ENCODE measurements around the gene NDUFB6. TPM values are rescaled to one million over a fixed set of nuclear protein-coding genes. Genes with fewer than 3 reads are reported as not detected.

NDUFB6 gene
- polyA plus RNA-seq, 1 donor from 2014 or later: 148 TPM

GRCh38 chr9:32566770-32567169 lies 6.2 kb downstream of the NDUFB6 start:
- H3K79me2 ChIP-seq (replicated peaks; ENCODE audit: insufficient read depth, low read length): peaks cover 21% of the 10 kb centered on the region

DNA sequence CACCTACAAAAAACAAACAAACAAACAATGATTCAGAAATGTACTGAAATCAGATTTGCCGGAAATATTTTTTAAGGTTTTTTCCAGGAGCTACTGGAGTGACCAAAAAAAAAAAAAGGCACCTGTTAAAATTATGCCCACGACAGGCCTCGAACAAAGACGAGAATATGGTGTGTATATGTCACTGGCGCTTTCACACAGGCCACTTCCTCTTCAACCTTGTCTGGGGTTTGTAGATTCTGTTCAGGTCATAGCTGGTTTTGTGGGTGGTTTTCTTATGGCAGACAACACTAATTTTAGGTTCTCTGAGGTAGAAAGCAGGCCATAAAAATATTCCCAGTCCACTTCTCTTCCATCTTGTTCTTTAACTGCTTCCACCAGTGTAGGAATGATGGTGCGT lies 7.0 kb downstream of the NDUFB6 start:
- peaks cover 13% of the 10 kb centered on the region for H3K79me2 ChIP-seq (replicated peaks; ENCODE audit: insufficient read depth, low read length)
- no peaks in the 10 kb centered on the region for H3F3A ChIP-seq (ENCODE audit: insufficient read depth, low read length, poor library complexity, severe bottlenecking)
- H3K9me3 ChIP-seq (ENCODE audit: low read length): no peaks in the 10 kb centered on the region
- no peaks in the 10 kb centered on the region for H3K27me3 ChIP-seq (ENCODE audit: insufficient read depth, low read depth, low read length)
- H3K27ac ChIP-seq (ENCODE audit: low read length): no peak overlapping the region
- H3K4me2 ChIP-seq (ENCODE audit: low read length): no peak overlapping the region
- no peaks in the 10 kb centered on the region for H3K9me2 ChIP-seq (ENCODE audit: insufficient read depth, low read length)
- H3K36me3 ChIP-seq (ENCODE audit: insufficient read depth, low read length): no peaks in the 10 kb centered on the region
- no peaks in the 10 kb centered on the region for H4K20me1 ChIP-seq (ENCODE audit: insufficient read depth)
- H3K9ac ChIP-seq (ENCODE audit: low read length): no peak overlapping the region
- TF ChIP-seq MXI1 (conservative IDR thresholded peaks at IDR 0.05; ENCODE audit: poor library complexity, severe bottlenecking): no peak
- TF ChIP-seq, protein P1, sequence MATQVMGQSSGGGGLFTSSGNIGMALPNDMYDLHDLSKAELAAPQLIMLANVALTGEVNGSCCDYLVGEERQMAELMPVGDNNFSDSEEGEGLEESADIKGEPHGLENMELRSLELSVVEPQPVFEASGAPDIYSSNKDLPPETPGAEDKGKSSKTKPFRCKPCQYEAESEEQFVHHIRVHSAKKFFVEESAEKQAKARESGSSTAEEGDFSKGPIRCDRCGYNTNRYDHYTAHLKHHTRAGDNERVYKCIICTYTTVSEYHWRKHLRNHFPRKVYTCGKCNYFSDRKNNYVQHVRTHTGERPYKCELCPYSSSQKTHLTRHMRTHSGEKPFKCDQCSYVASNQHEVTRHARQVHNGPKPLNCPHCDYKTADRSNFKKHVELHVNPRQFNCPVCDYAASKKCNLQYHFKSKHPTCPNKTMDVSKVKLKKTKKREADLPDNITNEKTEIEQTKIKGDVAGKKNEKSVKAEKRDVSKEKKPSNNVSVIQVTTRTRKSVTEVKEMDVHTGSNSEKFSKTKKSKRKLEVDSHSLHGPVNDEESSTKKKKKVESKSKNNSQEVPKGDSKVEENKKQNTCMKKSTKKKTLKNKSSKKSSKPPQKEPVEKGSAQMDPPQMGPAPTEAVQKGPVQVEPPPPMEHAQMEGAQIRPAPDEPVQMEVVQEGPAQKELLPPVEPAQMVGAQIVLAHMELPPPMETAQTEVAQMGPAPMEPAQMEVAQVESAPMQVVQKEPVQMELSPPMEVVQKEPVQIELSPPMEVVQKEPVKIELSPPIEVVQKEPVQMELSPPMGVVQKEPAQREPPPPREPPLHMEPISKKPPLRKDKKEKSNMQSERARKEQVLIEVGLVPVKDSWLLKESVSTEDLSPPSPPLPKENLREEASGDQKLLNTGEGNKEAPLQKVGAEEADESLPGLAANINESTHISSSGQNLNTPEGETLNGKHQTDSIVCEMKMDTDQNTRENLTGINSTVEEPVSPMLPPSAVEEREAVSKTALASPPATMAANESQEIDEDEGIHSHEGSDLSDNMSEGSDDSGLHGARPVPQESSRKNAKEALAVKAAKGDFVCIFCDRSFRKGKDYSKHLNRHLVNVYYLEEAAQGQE (IDR thresholded peaks at IDR 0.05; ENCODE audit: borderline replicate concordance): no peak
- no peak for TF ChIP-seq TAF1 (IDR thresholded peaks at IDR 0.05; ENCODE audit: low read depth)
- no peak for TF ChIP-seq POLR2AphosphoS5 (IDR thresholded peaks at IDR 0.05)
- TF ChIP-seq EZH2 (IDR thresholded peaks at IDR 0.05; ENCODE audit: borderline replicate concordance, insufficient read depth, low read length, poor library complexity, severe bottlenecking): no peak
- no peak for TF ChIP-seq SMC3 (conservative IDR thresholded peaks at IDR 0.05; ENCODE audit: poor library complexity)
- no peak overlapping the region for H3K4me3 ChIP-seq (ENCODE audit: low read length)
- H2AFZ ChIP-seq (ENCODE audit: low read depth, low read length): no peak overlapping the region

More at GRCh38 chr9:32566770-32567169, 6.2 kb downstream of the NDUFB6 start:
- H4K20me1 ChIP-seq (ENCODE audit: insufficient read depth): no peaks in the 10 kb centered on the region
- no peaks in the 10 kb centered on the region for H3K27me3 ChIP-seq (ENCODE audit: insufficient read depth, low read depth, low read length)
- H3K9me3 ChIP-seq (ENCODE audit: low read length): no peaks in the 10 kb centered on the region
- no peak overlapping the region for H3K27ac ChIP-seq (ENCODE audit: low read length)
- no peak overlapping the region for H3K9ac ChIP-seq (ENCODE audit: low read length)
- no peaks in the 10 kb centered on the region for H3K9me2 ChIP-seq (ENCODE audit: insufficient read depth, low read length)
- H3K36me3 ChIP-seq (ENCODE audit: insufficient read depth, low read length): no peaks in the 10 kb centered on the region
- TF ChIP-seq, protein P1 (IDR thresholded peaks at IDR 0.05; ENCODE audit: borderline replicate concordance): no peak
- TF ChIP-seq EZH2 (IDR thresholded peaks at IDR 0.05; ENCODE audit: borderline replicate concordance, insufficient read depth, low read length, poor library complexity, severe bottlenecking): no peak
- no peak for TF ChIP-seq MXI1 (conservative IDR thresholded peaks at IDR 0.05; ENCODE audit: poor library complexity, severe bottlenecking)
- TF ChIP-seq RAD21 (conservative IDR thresholded peaks at IDR 0.05): no peak
- no peak for TF ChIP-seq POLR2AphosphoS5 (IDR thresholded peaks at IDR 0.05)
- TF ChIP-seq TAF1 (IDR thresholded peaks at IDR 0.05; ENCODE audit: low read depth): no peak
- TF ChIP-seq, protein P2, sequence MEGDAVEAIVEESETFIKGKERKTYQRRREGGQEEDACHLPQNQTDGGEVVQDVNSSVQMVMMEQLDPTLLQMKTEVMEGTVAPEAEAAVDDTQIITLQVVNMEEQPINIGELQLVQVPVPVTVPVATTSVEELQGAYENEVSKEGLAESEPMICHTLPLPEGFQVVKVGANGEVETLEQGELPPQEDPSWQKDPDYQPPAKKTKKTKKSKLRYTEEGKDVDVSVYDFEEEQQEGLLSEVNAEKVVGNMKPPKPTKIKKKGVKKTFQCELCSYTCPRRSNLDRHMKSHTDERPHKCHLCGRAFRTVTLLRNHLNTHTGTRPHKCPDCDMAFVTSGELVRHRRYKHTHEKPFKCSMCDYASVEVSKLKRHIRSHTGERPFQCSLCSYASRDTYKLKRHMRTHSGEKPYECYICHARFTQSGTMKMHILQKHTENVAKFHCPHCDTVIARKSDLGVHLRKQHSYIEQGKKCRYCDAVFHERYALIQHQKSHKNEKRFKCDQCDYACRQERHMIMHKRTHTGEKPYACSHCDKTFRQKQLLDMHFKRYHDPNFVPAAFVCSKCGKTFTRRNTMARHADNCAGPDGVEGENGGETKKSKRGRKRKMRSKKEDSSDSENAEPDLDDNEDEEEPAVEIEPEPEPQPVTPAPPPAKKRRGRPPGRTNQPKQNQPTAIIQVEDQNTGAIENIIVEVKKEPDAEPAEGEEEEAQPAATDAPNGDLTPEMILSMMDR (IDR thresholded peaks at IDR 0.05; ENCODE audit: poor library complexity, severe bottlenecking): no peak
- TF ChIP-seq SMC3 (conservative IDR thresholded peaks at IDR 0.05; ENCODE audit: poor library complexity): no peak
- no peak for TF ChIP-seq EP300 (conservative IDR thresholded peaks at IDR 0.05; ENCODE audit: poor library complexity, severe bottlenecking)
- no peak overlapping the region for H3K4me2 ChIP-seq (ENCODE audit: low read length)
- H2AFZ ChIP-seq (ENCODE audit: low read depth, low read length): no peak overlapping the region
- no peaks in the 10 kb centered on the region for H3F3A ChIP-seq (ENCODE audit: insufficient read depth, low read length, poor library complexity, severe bottlenecking)
- H3K4me3 ChIP-seq (ENCODE audit: low read length): no peak overlapping the region
